PC-9 (cell line): ENCODE measurements around the gene SCGB1D2. TPM values are rescaled to one million over a fixed set of nuclear protein-coding genes. Genes with fewer than 3 reads are reported as not detected.

Experiments
- BruUV-seq: library from RNA; stranded (reverse); fragments of 400-500 nt; replicated peaks from 2 replicates; lab custom pipeline; 2021; lab: Mats Ljungman, UMichigan
- CTCF ChIA-PET: fragments of 300-600 bp; sonication (Branson Sonifier 250); formaldehyde crosslinking; loops from one replicate; lab custom pipeline; 2022; ENCODE audit warnings: antibody characterized with exemption; lab: Charles Lee
- POLR2A ChIA-PET: fragments of 300-600 bp; sonication (Branson Sonifier 250); formaldehyde crosslinking; loops from one replicate; lab custom pipeline; 2022; ENCODE audit warnings: antibody characterized with exemption; ENCODE audit not compliant: unreplicated experiment; lab: Charles Lee
- DNase-seq, 2 experiments: peaks; one replicate each; pipeline versions ENCODE4 v3.0.0 to v3.0.0-alpha.2; 2015 to 2022; ENCODE audit warnings: mixed read lengths in 1 of 2
- H2AFZ ChIP-seq: fragments of 200-600 bp; sonication (generic); 2 replicates; pipeline ENCODE4 v1.8.1; 2017; ENCODE audit warnings: antibody characterized with exemption
- H3F3A ChIP-seq: fragments of 200-600 bp; sonication (generic); 2 replicates; pipeline ENCODE4 v1.8.1; 2017; ENCODE audit warnings: antibody characterized with exemption, mild to moderate bottlenecking, low read depth; ENCODE audit not compliant: insufficient read depth
- H3K27ac ChIP-seq: fragments of 200-600 bp; sonication (generic); 2 replicates; pipeline ENCODE4 v1.6.1; 2016; ENCODE audit warnings: mixed run types
- H3K27me3 ChIP-seq: fragments of 200-600 bp; sonication (generic); 2 replicates; pipeline ENCODE4 v1.6.1; 2016; ENCODE audit warnings: low read depth, mixed run types; ENCODE audit not compliant: insufficient read depth
- H3K36me3 ChIP-seq: fragments of 200-600 bp; sonication (generic); 2 replicates; pipeline ENCODE4 v1.6.1; 2016; ENCODE audit warnings: low read depth, mixed run types
- H3K4me1 ChIP-seq: fragments of 200-600 bp; sonication (generic); replicated peaks from 2 replicates; pipeline ENCODE4 v1.6.1; 2016; ENCODE audit warnings: mixed run types; ENCODE audit not compliant: insufficient read depth
- H3K4me2 ChIP-seq: fragments of 200-600 bp; sonication (generic); 2 replicates; pipeline ENCODE4 v1.6.1; 2017; ENCODE audit warnings: mixed run types
- H3K4me3 ChIP-seq: fragments of 200-600 bp; sonication (generic); 2 replicates; pipeline ENCODE4 v1.6.1; 2016; ENCODE audit warnings: mixed run types
- H3K79me2 ChIP-seq: fragments of 200-600 bp; sonication (generic); 2 replicates; pipeline ENCODE4 v1.6.1; 2017; ENCODE audit warnings: low read depth, mixed run types
- H3K9me2 ChIP-seq: fragments of 200-600 bp; sonication (generic); 2 replicates; pipeline ENCODE4 v1.8.1; 2017; ENCODE audit warnings: mild to moderate bottlenecking; ENCODE audit not compliant: insufficient read depth
- H3K9me3 ChIP-seq: fragments of 200-600 bp; sonication (generic); 2 replicates; pipeline ENCODE4 v1.8.1; 2016; ENCODE audit warnings: low read depth; ENCODE audit not compliant: insufficient read depth
- H4K20me1 ChIP-seq: fragments of 200-600 bp; sonication (generic); 2 replicates; pipeline ENCODE4 v1.8.1; 2017; ENCODE audit not compliant: insufficient read depth
- CTCF ChIP-seq: fragments of 200-600 bp; sonication (generic); conservative IDR thresholded peaks from 2 replicates; pipeline ENCODE4 v1.6.1; 2017; ENCODE audit warnings: mixed run types, antibody characterized with exemption, mild to moderate bottlenecking, moderate library complexity
- EZH2 ChIP-seq: fragments of 200-600 bp; sonication (generic); IDR thresholded peaks from 2 replicates; pipeline ENCODE4 v1.8.0; 2017; ENCODE audit warnings: antibody characterized with exemption, low read depth
- intact Hi-C: fragments of 100-400 bp; cut with micrococcal nuclease; formaldehyde crosslinking; loops from one replicate; pipeline ENCODE4 v1.10.0; 2022; ENCODE audit not compliant: unreplicated experiment
- total RNA-seq: library from RNA; stranded (reverse); gene quantifications from 2 replicates; pipeline ENCODE4 v1.2.3, GENCODE V29; 2021

The SCGB1D2 gene
- total RNA-seq, 1 experiment from 2014 or later: not detected

GRCh38 chr11:62260261-62260953, 18.4 kb downstream of the SCGB1D2 start:
- Histone ChIP-seq H3K9me3 (no peaks in the 10 kb centered on the region), H4K20me1 (no peaks in the 10 kb centered on the region), H2AFZ (no peak overlapping the region), H3K4me1 (no peaks in the 10 kb centered on the region), H3K9me2 (no peaks in the 10 kb centered on the region), H3K79me2 (no peaks in the 10 kb centered on the region), H3K36me3 (no peaks in the 10 kb centered on the region), H3K27ac (no peak overlapping the region), H3K27me3 (peaks cover 60% of the 10 kb centered on the region), H3K4me3 (no peak overlapping the region), H3F3A (no peaks in the 10 kb centered on the region), H3K4me2 (no peak overlapping the region)
- BruUV-seq: no TSS peak
- DNase-seq: no peak
- intact Hi-C loops: no loop called here
- POLR2A ChIA-PET: no interaction called here
- CTCF ChIA-PET: no interaction called here
- TF ChIP-seq CTCF (no peak), EZH2 (no peak)

- no TSS peak for BruUV-seq
- Histone ChIP-seq H3K27me3 (peaks cover 69% of the 10 kb centered on the region), H3K79me2 (no peaks in the 10 kb centered on the region), H3K4me1 (no peaks in the 10 kb centered on the region), H4K20me1 (no peaks in the 10 kb centered on the region), H3K9me2 (no peaks in the 10 kb centered on the region), H3K4me3 (no peak overlapping the region), H3F3A (no peaks in the 10 kb centered on the region), H3K9me3 (no peaks in the 10 kb centered on the region), H3K4me2 (no peak overlapping the region), H2AFZ (no peak overlapping the region), H3K36me3 (no peaks in the 10 kb centered on the region), H3K27ac (no peak overlapping the region)
- intact Hi-C loops: no loop called here
- ChIA-PET CTCF (no interaction called here), POLR2A (no interaction called here)
- TF ChIP-seq CTCF: no peak
- no peak for TF ChIP-seq EZH2
- DNase-seq: no peak
Observed at GRCh38 chr11:62264004-62264403, 22.0 kb downstream of the SCGB1D2 start.

GRCh38 chr11:62266558-62266957, 24.5 kb downstream of the SCGB1D2 start:
- CTCF ChIA-PET: no interaction called here
- POLR2A ChIA-PET: interaction anchor here (0.6 kb wide), 1 partner anchor 173 kb away, joined by 5 read pairs; no protein-coding TSS in a partner anchor
- H3K9me2 ChIP-seq: no peaks in the 10 kb centered on the region

More at GRCh38 chr11:62266558-62266957, 24.5 kb downstream of the SCGB1D2 start:
- H3K27ac ChIP-seq: no peak overlapping the region
- no peaks in the 10 kb centered on the region for H3K36me3 ChIP-seq
- intact Hi-C loops: no loop called here
- H3K9me3 ChIP-seq: no peaks in the 10 kb centered on the region
- no TSS peak for BruUV-seq
- DNase-seq: no peak
- no peaks in the 10 kb centered on the region for H3K4me1 ChIP-seq
- no peak overlapping the region for H3K4me3 ChIP-seq
- H2AFZ ChIP-seq: no peak overlapping the region
- no peaks in the 10 kb centered on the region for H3F3A ChIP-seq
- TF ChIP-seq EZH2 (no peak), CTCF (no peak)
- no peak overlapping the region for H3K4me2 ChIP-seq
- peaks cover 80% of the 10 kb centered on the region for H3K27me3 ChIP-seq
- no peaks in the 10 kb centered on the region for H4K20me1 ChIP-seq
- no peaks in the 10 kb centered on the region for H3K79me2 ChIP-seq
